HG03095 (cell line): ENCODE results near the gene CERK.

Source experiments
- ATAC-seq: cut with Tn5 transposase; IDR thresholded peaks from one replicate; pipeline ENCODE4 v1.9.1; 2021; ENCODE audit warnings: moderate library complexity; ENCODE audit not compliant: unreplicated experiment

CERK gene

GRCh38 chr22:46678785-46679700 lies 59.0 kb downstream of the CERK start:
- ATAC-seq = no peak

GRCh38 chr22:46678003-46678657 lies 59.9 kb downstream of the CERK start:
- ATAC-seq = no peak

- ATAC-seq = no peak
Observed at GRCh38 chr22:46677323-46678002, 60.6 kb downstream of the CERK start.

- no peak for ATAC-seq
Observed at GRCh38 chr22:46676881-46677280, 61.2 kb downstream of the CERK start.

- no peak for ATAC-seq
Observed at GRCh38 chr22:46676479-46676878, 61.6 kb downstream of the CERK start.

- ATAC-seq = no peak
Observed at GRCh38 chr22:46675938-46676337, 62.1 kb downstream of the CERK start.

- no peak for ATAC-seq
Observed at GRCh38 chr22:46675479-46675878, 62.6 kb downstream of the CERK start.

GRCh38 chr22:46674906-46675305 lies 63.1 kb downstream of the CERK start:
- no peak for ATAC-seq

GRCh38 chr22:46674367-46674781 lies 63.7 kb downstream of the CERK start:
- no peak for ATAC-seq

GRCh38 chr22:46673662-46674236 lies 64.3 kb downstream of the CERK start:
- ATAC-seq = no peak

- ATAC-seq = no peak
Observed at GRCh38 chr22:46673205-46673604, 64.8 kb downstream of the CERK start.

GRCh38 chr22:46672731-46673130 lies 65.3 kb downstream of the CERK start:
- ATAC-seq = no peak

- no peak for ATAC-seq
Observed at GRCh38 chr22:46671824-46672432, 66.1 kb downstream of the CERK start.

- ATAC-seq = no peak
Observed at GRCh38 chr22:46669201-46669600, 68.9 kb downstream of the CERK start.

GRCh38 chr22:46668116-46668515 lies 69.9 kb downstream of the CERK start:
- ATAC-seq = no peak

GRCh38 chr22:46667245-46667623 lies 70.8 kb downstream of the CERK start:
- ATAC-seq = no peak

GRCh38 chr22:46666577-46667244 lies 71.3 kb downstream of the CERK start:
- ATAC-seq = no peak

GRCh38 chr22:46665751-46666280 lies 72.2 kb downstream of the CERK start:
- no peak for ATAC-seq

GRCh38 chr22:46665151-46665695 lies 72.8 kb downstream of the CERK start:
- no peak for ATAC-seq
